ENCODE measurements around the gene DCST1.

The DCST1 gene

DNA sequence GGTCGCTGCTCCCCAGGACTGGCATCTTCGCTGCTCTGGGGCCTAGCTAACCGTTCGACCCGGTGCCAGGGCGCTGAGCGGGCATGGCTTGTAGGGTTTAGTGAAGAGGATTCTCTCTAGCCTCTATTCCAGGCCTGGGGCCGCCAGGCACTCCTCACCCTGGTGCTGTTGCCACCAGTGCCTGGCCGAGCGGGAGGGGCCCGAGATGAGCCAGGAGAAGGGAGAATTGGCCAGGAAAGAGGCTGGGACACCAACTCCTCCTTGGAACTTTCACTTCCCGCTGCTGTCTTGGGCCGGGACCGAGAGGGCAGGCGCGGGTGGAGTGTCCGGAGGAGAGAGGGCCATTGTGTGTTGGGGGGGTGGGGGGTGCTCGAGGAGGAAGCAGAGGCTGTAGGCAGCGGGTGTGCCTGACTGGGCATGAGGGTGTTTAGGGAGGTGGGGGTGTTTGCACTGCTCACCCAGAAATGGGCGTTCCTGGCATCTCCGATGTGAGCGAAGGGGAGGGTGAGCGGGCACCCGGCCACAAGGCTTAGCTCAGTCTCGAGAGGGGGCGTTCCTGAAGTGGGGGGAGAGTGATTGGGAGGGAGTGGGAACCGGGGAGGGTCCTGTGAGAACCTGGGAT is 18.3 kb downstream of the DCST1 start:
- no peak for TF ChIP-seq ZBTB7A (IDR thresholded peaks at IDR 0.05; ENCODE audit: low read depth)
- TF ChIP-seq CREB1 (IDR thresholded peaks at IDR 0.05; ENCODE audit: low read depth) = no peak
- no peak for TF ChIP-seq EGR1 (IDR thresholded peaks at IDR 0.05)

GRCh38 chr1:155052439-155053395 is 19.1 kb downstream of the DCST1 start:
- TF ChIP-seq NFIC (IDR thresholded peaks at IDR 0.05) (no peak), RAD21 (IDR thresholded peaks at IDR 0.05; ENCODE audit: low read depth) (peak; percentile 6; the same call in 1 of the 2 replicates), TCF12 (IDR thresholded peaks at IDR 0.05; ENCODE audit: low read depth) (no peak)

GRCh38 chr1:155053531-155054105 is 20.0 kb downstream of the DCST1 start:
- no peak for TF ChIP-seq ZBTB7A (IDR thresholded peaks at IDR 0.05; ENCODE audit: low read depth)
- TF ChIP-seq, protein P1, sequence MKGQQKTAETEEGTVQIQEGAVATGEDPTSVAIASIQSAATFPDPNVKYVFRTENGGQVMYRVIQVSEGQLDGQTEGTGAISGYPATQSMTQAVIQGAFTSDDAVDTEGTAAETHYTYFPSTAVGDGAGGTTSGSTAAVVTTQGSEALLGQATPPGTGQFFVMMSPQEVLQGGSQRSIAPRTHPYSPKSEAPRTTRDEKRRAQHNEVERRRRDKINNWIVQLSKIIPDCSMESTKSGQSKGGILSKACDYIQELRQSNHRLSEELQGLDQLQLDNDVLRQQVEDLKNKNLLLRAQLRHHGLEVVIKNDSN (IDR thresholded peaks at IDR 0.05) = no peak
- TF ChIP-seq CEBPB (IDR thresholded peaks at IDR 0.05) = no peak
- TF ChIP-seq TAF1 (IDR thresholded peaks at IDR 0.05; ENCODE audit: low read depth) = no peak
- no peak for TF ChIP-seq TEAD4 (IDR thresholded peaks at IDR 0.05)
- no peak for TF ChIP-seq REST (IDR thresholded peaks at IDR 0.05; ENCODE audit: low read depth)
- TF ChIP-seq, protein P2, sequence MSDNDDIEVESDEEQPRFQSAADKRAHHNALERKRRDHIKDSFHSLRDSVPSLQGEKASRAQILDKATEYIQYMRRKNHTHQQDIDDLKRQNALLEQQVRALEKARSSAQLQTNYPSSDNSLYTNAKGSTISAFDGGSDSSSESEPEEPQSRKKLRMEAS (IDR thresholded peaks at IDR 0.05) = no peak
- no peak for TF ChIP-seq EGR1 (IDR thresholded peaks at IDR 0.05)
- TF ChIP-seq TCF12 (IDR thresholded peaks at IDR 0.05; ENCODE audit: low read depth) = no peak
- TF ChIP-seq EP300 (IDR thresholded peaks at IDR 0.05; ENCODE audit: borderline replicate concordance) = no peak
- no peak for TF ChIP-seq RAD21 (IDR thresholded peaks at IDR 0.05; ENCODE audit: low read depth)

- TF ChIP-seq ZBTB7A (IDR thresholded peaks at IDR 0.05; ENCODE audit: low read depth) = no peak
- TF ChIP-seq TAF1 (IDR thresholded peaks at IDR 0.05; ENCODE audit: low read depth) = no peak
- TF ChIP-seq EP300 (IDR thresholded peaks at IDR 0.05; ENCODE audit: borderline replicate concordance) = no peak
- no peak for TF ChIP-seq RAD21 (IDR thresholded peaks at IDR 0.05; ENCODE audit: low read depth)
- TF ChIP-seq REST (IDR thresholded peaks at IDR 0.05; ENCODE audit: low read depth) = no peak
- no peak for TF ChIP-seq TEAD4 (IDR thresholded peaks at IDR 0.05)
- TF ChIP-seq NFIC (IDR thresholded peaks at IDR 0.05) = no peak
- no peak for TF ChIP-seq EGR1 (IDR thresholded peaks at IDR 0.05)
- TF ChIP-seq, protein P2 (IDR thresholded peaks at IDR 0.05) = no peak
- no peak for TF ChIP-seq CREB1 (IDR thresholded peaks at IDR 0.05; ENCODE audit: low read depth)
- TF ChIP-seq YY1 (IDR thresholded peaks at IDR 0.05; ENCODE audit: low read depth) = no peak
- TF ChIP-seq, protein P1 (IDR thresholded peaks at IDR 0.05) = no peak
- TF ChIP-seq TCF12 (IDR thresholded peaks at IDR 0.05; ENCODE audit: low read depth) = no peak
- no peak for TF ChIP-seq FOXM1 (IDR thresholded peaks at IDR 0.05; ENCODE audit: borderline replicate concordance, low read depth)
- TF ChIP-seq CEBPB (IDR thresholded peaks at IDR 0.05) = no peak
Observed at GRCh38 chr1:155057104-155057503, 23.5 kb downstream of the DCST1 start.

DNA sequence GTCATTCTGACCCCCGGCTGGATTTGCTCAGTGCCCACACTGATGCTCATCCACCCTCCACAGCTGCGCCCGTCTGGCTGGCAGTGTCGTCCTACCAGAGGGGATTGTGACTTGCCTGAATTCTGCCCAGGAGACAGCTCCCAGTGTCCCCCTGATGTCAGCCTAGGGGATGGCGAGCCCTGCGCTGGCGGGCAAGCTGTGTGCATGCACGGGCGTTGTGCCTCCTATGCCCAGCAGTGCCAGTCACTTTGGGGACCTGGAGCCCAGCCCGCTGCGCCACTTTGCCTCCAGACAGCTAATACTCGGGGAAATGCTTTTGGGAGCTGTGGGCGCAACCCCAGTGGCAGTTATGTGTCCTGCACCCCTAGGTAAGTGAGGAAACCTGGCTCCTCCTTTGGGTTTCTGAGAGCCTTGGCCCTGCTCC is 24.2 kb downstream of the DCST1 start:
- TF ChIP-seq TCF12 (IDR thresholded peaks at IDR 0.05; ENCODE audit: low read depth) (no peak), CEBPB (IDR thresholded peaks at IDR 0.05) (no peak), EP300 (IDR thresholded peaks at IDR 0.05; ENCODE audit: borderline replicate concordance) (no peak), YY1 (IDR thresholded peaks at IDR 0.05; ENCODE audit: low read depth) (no peak), NFIC (IDR thresholded peaks at IDR 0.05) (no peak), TAF1 (IDR thresholded peaks at IDR 0.05; ENCODE audit: low read depth) (no peak), FOXM1 (IDR thresholded peaks at IDR 0.05; ENCODE audit: borderline replicate concordance, low read depth) (no peak), RAD21 (IDR thresholded peaks at IDR 0.05; ENCODE audit: low read depth) (no peak), CREB1 (IDR thresholded peaks at IDR 0.05; ENCODE audit: low read depth) (no peak), ZBTB7A (IDR thresholded peaks at IDR 0.05; ENCODE audit: low read depth) (no peak), REST (IDR thresholded peaks at IDR 0.05; ENCODE audit: low read depth) (no peak)

All from Ishikawa (cell line).